ENCODE measurements around the gene PYGM.

The PYGM gene

DNA sequence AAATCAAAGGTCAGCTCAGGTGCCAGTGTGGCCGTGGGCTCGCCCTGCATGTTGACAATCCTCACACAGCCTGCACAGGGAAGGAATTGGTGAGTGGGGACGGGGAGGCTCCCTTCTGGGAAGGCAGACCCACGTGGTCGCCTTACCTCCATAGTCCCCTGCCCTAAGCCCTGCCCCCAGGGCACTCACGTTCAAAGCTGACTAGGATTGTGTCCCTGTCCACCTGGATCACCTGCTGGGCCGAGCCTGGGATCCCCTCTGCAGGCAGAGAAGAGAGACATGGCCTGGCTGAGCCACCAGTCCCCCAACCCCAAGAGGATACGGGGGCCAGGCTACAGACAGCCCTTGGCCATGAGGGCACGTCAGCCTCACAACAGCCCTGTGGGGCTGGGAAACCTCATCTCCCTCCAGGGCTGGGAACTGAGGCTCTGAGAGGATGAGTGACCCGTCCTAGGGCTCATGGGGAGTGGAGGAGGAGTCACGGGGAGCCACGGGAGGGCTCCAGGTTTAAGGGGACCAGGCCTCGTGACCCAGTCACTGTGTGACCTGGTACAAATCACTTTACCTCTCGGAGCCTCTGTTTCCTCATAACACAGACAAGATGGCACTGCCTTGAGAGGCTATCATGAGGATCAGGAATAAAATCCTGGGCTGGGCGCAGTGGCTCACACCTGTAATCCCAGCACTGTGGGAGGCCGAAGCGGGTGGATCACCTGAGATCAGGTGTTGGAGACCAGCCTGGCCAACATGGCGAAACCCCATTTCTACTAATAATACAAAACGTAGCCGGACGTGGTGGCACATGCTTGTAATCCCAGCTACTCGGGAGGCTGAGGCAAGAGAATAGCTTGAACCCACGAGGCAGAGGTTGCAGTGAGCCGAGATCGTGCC, 30.7 kb upstream of the PYGM start:
- TF ChIP-seq CTCF (conservative IDR thresholded peaks at IDR 0.05; ENCODE audit: low read depth, low read length) = no peak
- no peak for DNase-seq (ENCODE audit: low read depth)
- H3K4me3 ChIP-seq (ENCODE audit: low read length) = no peak overlapping the region

GRCh38 chr11:64789331-64790204, 29.8 kb upstream of the PYGM start:
- TF ChIP-seq CTCF (conservative IDR thresholded peaks at IDR 0.05; ENCODE audit: low read depth, low read length) = no peak
- no peak for DNase-seq (ENCODE audit: low read depth)

DNA sequence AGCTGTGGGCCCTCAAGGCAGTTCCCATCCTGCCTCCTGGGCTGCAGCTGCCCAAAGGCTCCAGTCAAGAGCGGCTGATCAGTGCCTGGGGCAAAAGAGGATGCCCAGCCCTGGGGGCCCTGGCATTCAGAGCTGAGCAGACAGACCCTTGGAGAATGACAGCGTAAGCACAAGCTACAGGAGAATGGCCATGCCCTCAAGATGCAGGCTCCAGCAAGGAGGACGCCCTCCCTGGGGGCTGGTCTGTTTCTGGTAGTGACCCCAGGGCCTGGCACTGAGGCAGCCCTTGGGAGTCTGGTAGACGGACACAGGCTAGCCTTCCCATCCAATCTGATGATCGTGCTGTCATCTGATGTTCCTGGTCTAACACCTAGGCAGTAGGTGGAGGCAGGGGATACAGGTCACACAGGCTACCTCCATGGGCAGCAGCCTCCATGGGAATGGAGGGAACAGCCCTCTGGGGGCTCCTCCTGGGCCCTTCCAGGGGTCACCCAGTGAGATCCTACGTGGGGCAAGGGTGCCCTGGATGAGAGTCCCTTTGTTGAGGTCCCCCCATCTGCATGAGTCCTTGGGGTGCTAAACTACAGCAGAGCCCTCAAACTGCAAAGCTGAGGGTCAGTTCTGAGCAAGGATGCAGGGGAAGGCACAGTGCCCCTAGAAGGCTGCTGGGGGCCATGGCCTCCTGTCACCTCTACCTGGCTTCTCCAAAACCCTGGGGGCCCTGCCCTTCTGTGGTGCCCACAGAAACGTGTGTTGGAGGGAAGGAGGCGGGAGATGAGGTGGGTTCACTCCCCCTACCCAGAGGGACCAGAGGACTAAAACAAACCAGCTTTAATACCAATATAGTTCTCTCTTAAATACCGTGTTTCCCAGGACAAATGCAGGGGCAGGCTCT, 28.8 kb upstream of the PYGM start:
- DNase-seq (ENCODE audit: low read depth) = no peak
- no peak for TF ChIP-seq CTCF (conservative IDR thresholded peaks at IDR 0.05; ENCODE audit: low read depth, low read length)
- no peak overlapping the region for H3K4me3 ChIP-seq (ENCODE audit: low read length)

More at GRCh38 chr11:64789331-64790204, 29.8 kb upstream of the PYGM start:
- H3K4me3 ChIP-seq (ENCODE audit: low read length) = no peak overlapping the region

- H3K4me3 ChIP-seq (ENCODE audit: low read length) = no peak overlapping the region
- no peak for DNase-seq (ENCODE audit: low read depth)
- peak; percentile 91 for TF ChIP-seq CTCF (conservative IDR thresholded peaks at IDR 0.05; ENCODE audit: low read depth, low read length)
These were observed 27.9 kb upstream of the PYGM start for GRCh38 chr11:64787526-64788320.

DNA sequence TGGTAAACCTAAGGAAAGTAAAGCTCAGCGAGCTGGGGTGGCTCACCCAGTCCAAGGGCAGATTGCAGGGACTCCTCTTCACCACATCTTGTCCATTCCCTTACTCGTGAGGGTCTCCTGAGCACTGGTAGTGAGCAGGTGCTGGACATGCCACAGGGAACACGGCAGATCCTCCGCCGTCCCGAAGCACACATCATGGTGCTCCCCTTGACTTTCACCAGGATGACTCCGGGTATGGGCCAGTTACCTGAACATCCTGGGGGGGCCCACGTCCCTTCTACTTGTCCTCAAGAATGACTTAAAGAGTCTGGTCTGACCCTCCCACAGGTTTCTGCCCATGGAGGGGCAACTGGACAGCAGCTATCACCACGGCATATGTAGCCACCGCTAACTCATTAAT, 26.5 kb upstream of the PYGM start:
- H3K4me3 ChIP-seq (ENCODE audit: low read length) = no peak overlapping the region
- no peak for DNase-seq (ENCODE audit: low read depth)
- TF ChIP-seq CTCF (conservative IDR thresholded peaks at IDR 0.05; ENCODE audit: low read depth, low read length) = no peak

All from retinal pigment epithelial cell (primary cell).